OCI-LY7 (cell line): ENCODE measurements around the gene SULT6B1. TPM values are rescaled to one million over a fixed set of nuclear protein-coding genes. Genes with fewer than 3 reads are reported as not detected.

Source experiments
- BruUV-seq: library from RNA; stranded (reverse); fragments of 400-500 nt; replicated peaks from 2 replicates; lab custom pipeline; 2021; lab: Mats Ljungman, UMichigan
- CTCF ChIA-PET: fragments of 300-600 bp; sonication (Branson Sonifier 250); formaldehyde crosslinking; loops from one replicate; lab custom pipeline; 2022; ENCODE audit warnings: antibody characterized with exemption; ENCODE audit not compliant: unreplicated experiment; lab: Charles Lee
- POLR2A ChIA-PET: fragments of 300-600 bp; sonication (Branson Sonifier 250); formaldehyde crosslinking; loops from one replicate; lab custom pipeline; 2022; ENCODE audit warnings: antibody characterized with exemption; lab: Charles Lee
- DNase-seq: peaks from one replicate; pipeline ENCODE4 v3.0.0-alpha.2; 2015; ENCODE audit warnings: low spot score
- H2AFZ ChIP-seq: fragments of 200-600 bp; sonication (generic), shearing (Covaris generic); 2 replicates; pipeline ENCODE4 v1.6.1; 2014; ENCODE audit warnings: mild to moderate bottlenecking, antibody characterized with exemption, low read length, moderate library complexity
- H3K27ac ChIP-seq: fragments of 200-600 bp; sonication (generic); 2 replicates; pipeline ENCODE4 v1.5.1; 2014; ENCODE audit warnings: mixed run types, low read depth, mild to moderate bottlenecking, moderate library complexity, low read length, inconsistent platforms; ENCODE audit not compliant: poor library complexity, severe bottlenecking
- H3K36me3 ChIP-seq: fragments of 200-600 bp; sonication (generic); 2 replicates; pipeline ENCODE4 v1.6.1; 2014; ENCODE audit warnings: mild to moderate bottlenecking, antibody characterized with exemption, low read length, moderate library complexity, mixed read lengths; ENCODE audit not compliant: insufficient read depth
- H3K4me1 ChIP-seq: fragments of 200-600 bp; sonication (generic); 2 replicates; pipeline ENCODE4 v1.5.1; 2014; ENCODE audit warnings: mild to moderate bottlenecking, low read length; ENCODE audit not compliant: insufficient read depth, poor library complexity, severe bottlenecking
- H3K4me2 ChIP-seq: fragments of 200-600 bp; sonication (generic); 2 replicates; pipeline ENCODE4 v1.6.1; 2014; ENCODE audit warnings: mild to moderate bottlenecking, low read length
- H3K4me3 ChIP-seq: fragments of 200-600 bp; sonication (generic); 2 replicates; pipeline ENCODE4 v1.5.1; 2014; ENCODE audit warnings: mild to moderate bottlenecking, low read depth, low read length; ENCODE audit not compliant: poor library complexity, severe bottlenecking
- H3K79me2 ChIP-seq: fragments of 200-600 bp; sonication (generic); 2 replicates; pipeline ENCODE4 v1.6.1; 2016; ENCODE audit warnings: low read depth, mild to moderate bottlenecking, low read length, moderate library complexity, mixed read lengths; ENCODE audit not compliant: insufficient read depth
- H3K9me2 ChIP-seq: fragments of 200-600 bp; sonication (generic); 2 replicates; pipeline ENCODE4 v1.6.1; 2016; ENCODE audit warnings: mild to moderate bottlenecking, low read length, mixed read lengths; ENCODE audit not compliant: insufficient read depth
- H3K9me3 ChIP-seq: fragments of 200-600 bp; sonication (generic); 2 replicates; pipeline ENCODE4 v1.6.1; 2014; ENCODE audit warnings: mild to moderate bottlenecking, mixed run types, low read length, mixed read lengths
- H4K20me1 ChIP-seq: fragments of 200-600 bp; sonication (generic); 2 replicates; pipeline ENCODE4 v1.6.1; 2014; ENCODE audit warnings: mild to moderate bottlenecking, antibody characterized with exemption, low read length, moderate library complexity, mixed read lengths; ENCODE audit not compliant: insufficient read depth
- EZH2phosphoT487 ChIP-seq: fragments of 200-600 bp; sonication (generic); IDR thresholded peaks from 2 replicates; pipeline ENCODE4 v1.6.1; 2018; ENCODE audit warnings: low read depth, borderline replicate concordance, mild to moderate bottlenecking, mixed run types, antibody characterized with exemption, low read length, moderate library complexity, mixed read lengths
- intact Hi-C: fragments of 100-400 bp; cut with micrococcal nuclease; formaldehyde crosslinking; loops from one replicate; pipeline ENCODE4 v1.10.0; 2022; ENCODE audit not compliant: unreplicated experiment
- total RNA-seq, 2 experiments: library from RNA; depleted of rRNA in 1 of 2; stranded (reverse); fragments of >200 nt in 1 of 2; shearing (Covaris generic) in 1 of 2; gene quantifications; 2 replicates each; pipeline ENCODE4 v1.2.3, GENCODE V29; 2014 to 2022
- TF ChIP-seq, protein P1 (sequence below): fragments of 200-600 bp; sonication (generic); conservative IDR thresholded peaks from 2 replicates; pipeline ENCODE4 v1.5.1; 2014; ENCODE audit warnings: mild to moderate bottlenecking, antibody characterized with exemption, low read length, moderate library complexity, mixed read lengths

SULT6B1 gene
- total RNA-seq, 2 experiments from 2014 or later, result not detected

DNA sequence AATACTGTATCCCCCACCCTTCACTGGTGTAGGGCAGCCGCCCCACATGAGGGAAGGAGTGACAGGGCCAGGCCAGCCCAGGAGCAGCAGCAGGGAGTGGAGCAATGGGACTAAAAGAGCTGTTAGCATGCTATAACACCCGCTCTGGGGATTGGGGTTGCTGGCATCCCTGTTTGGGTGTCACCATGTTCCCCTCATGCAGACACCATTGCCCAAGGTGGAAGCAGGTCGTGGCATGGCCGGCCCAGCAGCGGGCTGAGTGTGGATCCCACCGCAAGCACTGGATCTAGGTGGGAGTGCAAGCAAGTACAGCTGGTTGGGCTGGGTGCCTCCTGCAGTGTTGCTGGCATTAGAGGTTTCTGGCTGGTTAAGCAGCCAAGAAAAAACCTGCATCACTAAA lies 3.3 kb upstream of the SULT6B1 start:
- ChIA-PET CTCF (no interaction called here), POLR2A (interaction anchor here (0.7 kb wide), 1 partner anchor 849 kb away, joined by 3 read pairs; no protein-coding TSS in a partner anchor)
- Histone ChIP-seq H3K36me3 (no peaks in the 10 kb centered on the region), H4K20me1 (no peaks in the 10 kb centered on the region), H3K4me3 (no peak overlapping the region), H2AFZ (no peak overlapping the region), H3K4me1 (peaks cover 4% of the 10 kb centered on the region), H3K9me2 (no peaks in the 10 kb centered on the region), H3K9me3 (peaks cover 5% of the 10 kb centered on the region; the same call in 1 of the 2 replicates), H3K27ac (no peak overlapping the region), H3K4me2 (no peak overlapping the region), H3K79me2 (peaks cover 2% of the 10 kb centered on the region)
- DNase-seq, result no peak
- intact Hi-C loops, result no loop called here
- no TSS peak for BruUV-seq
- TF ChIP-seq, protein P1, sequence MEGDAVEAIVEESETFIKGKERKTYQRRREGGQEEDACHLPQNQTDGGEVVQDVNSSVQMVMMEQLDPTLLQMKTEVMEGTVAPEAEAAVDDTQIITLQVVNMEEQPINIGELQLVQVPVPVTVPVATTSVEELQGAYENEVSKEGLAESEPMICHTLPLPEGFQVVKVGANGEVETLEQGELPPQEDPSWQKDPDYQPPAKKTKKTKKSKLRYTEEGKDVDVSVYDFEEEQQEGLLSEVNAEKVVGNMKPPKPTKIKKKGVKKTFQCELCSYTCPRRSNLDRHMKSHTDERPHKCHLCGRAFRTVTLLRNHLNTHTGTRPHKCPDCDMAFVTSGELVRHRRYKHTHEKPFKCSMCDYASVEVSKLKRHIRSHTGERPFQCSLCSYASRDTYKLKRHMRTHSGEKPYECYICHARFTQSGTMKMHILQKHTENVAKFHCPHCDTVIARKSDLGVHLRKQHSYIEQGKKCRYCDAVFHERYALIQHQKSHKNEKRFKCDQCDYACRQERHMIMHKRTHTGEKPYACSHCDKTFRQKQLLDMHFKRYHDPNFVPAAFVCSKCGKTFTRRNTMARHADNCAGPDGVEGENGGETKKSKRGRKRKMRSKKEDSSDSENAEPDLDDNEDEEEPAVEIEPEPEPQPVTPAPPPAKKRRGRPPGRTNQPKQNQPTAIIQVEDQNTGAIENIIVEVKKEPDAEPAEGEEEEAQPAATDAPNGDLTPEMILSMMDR, result no peak
- TF ChIP-seq EZH2phosphoT487, result no peak

DNA sequence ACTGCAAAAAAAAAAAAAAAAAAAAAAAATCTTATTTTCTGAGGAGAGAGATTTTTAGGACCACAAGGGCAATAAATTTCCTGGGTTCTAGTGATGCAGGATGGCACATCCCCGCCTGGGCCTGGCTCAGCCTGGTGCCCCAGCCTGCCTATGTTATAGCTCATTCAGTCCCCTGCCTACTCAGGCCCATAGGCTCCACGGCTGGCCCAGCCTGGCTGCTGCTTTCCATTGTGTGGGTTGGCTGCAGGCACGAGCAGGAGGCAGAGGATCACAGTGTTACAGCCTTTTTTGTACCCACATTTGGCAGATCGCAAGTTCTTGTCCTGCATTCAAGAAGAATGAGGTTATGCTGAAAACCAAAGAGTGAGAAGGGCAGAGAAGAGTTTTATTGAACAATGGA lies 2.8 kb upstream of the SULT6B1 start:
- H3K9me2 ChIP-seq, result no peaks in the 10 kb centered on the region
- no peak overlapping the region for H3K27ac ChIP-seq
- H4K20me1 ChIP-seq, result no peaks in the 10 kb centered on the region
- peaks cover 5% of the 10 kb centered on the region; the same call in 1 of the 2 replicates for H3K9me3 ChIP-seq
- peaks cover 4% of the 10 kb centered on the region for H3K4me1 ChIP-seq
- POLR2A ChIA-PET, result interaction anchor here (0.7 kb wide), 2 partner anchors 99 to 850 kb away, joined by 3 to 6 read pairs; no protein-coding TSS in a partner anchor
- no peak overlapping the region for H3K4me3 ChIP-seq
- DNase-seq, result no peak
- CTCF ChIA-PET, result no interaction called here
- intact Hi-C loops, result no loop called here
- H3K4me2 ChIP-seq, result no peak overlapping the region
- no peak overlapping the region for H2AFZ ChIP-seq
- no TSS peak for BruUV-seq
- H3K79me2 ChIP-seq, result no peaks in the 10 kb centered on the region
- no peak for TF ChIP-seq EZH2phosphoT487
- TF ChIP-seq, protein P1, result no peak
- no peaks in the 10 kb centered on the region for H3K36me3 ChIP-seq

DNA sequence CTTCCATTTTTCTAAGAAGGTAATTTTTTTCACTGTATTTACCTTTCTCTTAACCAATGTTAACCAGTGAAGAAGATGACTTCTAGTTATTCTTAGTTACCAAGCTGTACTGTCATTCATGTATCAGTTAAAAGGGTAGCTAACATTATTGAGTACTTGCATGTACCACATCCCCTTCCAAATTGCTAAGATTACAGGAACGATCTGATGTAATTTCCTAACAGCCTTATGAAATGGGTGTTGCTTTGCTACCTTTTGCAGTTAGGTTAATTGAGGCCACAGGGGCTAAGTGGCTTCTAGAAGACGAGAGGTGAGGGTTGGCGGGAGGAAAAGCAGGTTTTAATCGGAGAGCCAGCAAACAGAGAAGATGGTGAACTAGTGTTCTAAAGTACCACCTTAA lies 1.8 kb upstream of the SULT6B1 start:
- no peak overlapping the region for H2AFZ ChIP-seq
- no peaks in the 10 kb centered on the region for H3K79me2 ChIP-seq
- no peak for DNase-seq
- H3K9me3 ChIP-seq, result peaks cover under 1% of the 10 kb centered on the region; the same call in 1 of the 2 replicates
- intact Hi-C loops, result no loop called here
- no peaks in the 10 kb centered on the region for H4K20me1 ChIP-seq
- POLR2A ChIA-PET, result interaction anchor here (0.7 kb wide), 1 partner anchor 98 kb away, joined by 6 read pairs; no protein-coding TSS in a partner anchor
- no peaks in the 10 kb centered on the region for H3K36me3 ChIP-seq
- CTCF ChIA-PET, result no interaction called here
- no peaks in the 10 kb centered on the region for H3K9me2 ChIP-seq
- no TSS peak for BruUV-seq
- H3K4me1 ChIP-seq, result no peaks in the 10 kb centered on the region
- H3K4me3 ChIP-seq, result no peak overlapping the region
- TF ChIP-seq, protein P1, result no peak
- TF ChIP-seq EZH2phosphoT487, result no peak
- no peak overlapping the region for H3K4me2 ChIP-seq
- no peak overlapping the region for H3K27ac ChIP-seq
